Activated naive CD8-positive, alpha-beta T cell treated with anti-CD3 and anti-CD28 coated beads, Interleukin-2, amount 10 ng/mL, durations not matched to agents 7 days and 5 days (primary cell): ENCODE results near the gene TNFRSF25. TPM values are rescaled to one million over a fixed set of nuclear protein-coding genes. Genes with fewer than 3 reads are reported as not detected.
"Not testable (repeated sequence)": the region's sequence is repeated elsewhere in the genome, so short reads cannot be mapped to it uniquely, and the experiment has no call there.

Experiments
- ATAC-seq: fragments of 150-1000 bp; cut with Tn5 transposase; one replicate; pipeline ENCODE4 v1.10.0; 2021; ENCODE audit warnings: low read depth, moderate library complexity
- POLR2A ChIA-PET: fragments of 350-600 bp; sonication (Branson Sonifier 250); formaldehyde crosslinking; loops from one replicate; lab custom pipeline; 2021; ENCODE audit warnings: antibody characterized with exemption; lab: Charles Lee
- DNase-seq: peaks from one replicate; pipeline ENCODE4 v3.0.0; 2021
- H3K27ac Mint-ChIP-seq: one replicate; pipeline ENCODE4 v1.8.0; 2022; ENCODE audit warnings: mild to moderate bottlenecking, mixed read lengths
- H3K27me3 Mint-ChIP-seq: one replicate; pipeline ENCODE4 v1.8.0; 2022; ENCODE audit warnings: mild to moderate bottlenecking, moderate library complexity, mixed read lengths
- H3K36me3 Mint-ChIP-seq: one replicate; pipeline ENCODE4 v1.8.0; 2021; ENCODE audit warnings: mild to moderate bottlenecking, mixed read lengths
- H3K4me1 Mint-ChIP-seq: one replicate; pipeline ENCODE4 v1.8.0; 2021; ENCODE audit warnings: mixed read lengths
- H3K4me3 Mint-ChIP-seq: one replicate; pipeline ENCODE4 v1.8.0; 2022; ENCODE audit warnings: mild to moderate bottlenecking, moderate library complexity, mixed read lengths
- H3K9me3 Mint-ChIP-seq: one replicate; pipeline ENCODE4 v1.8.0; 2021; ENCODE audit warnings: mixed read lengths
- total RNA-seq, 2 experiments: library from RNA; stranded (reverse); gene quantifications; one replicate each; pipeline ENCODE4 v1.2.3, GENCODE V29; 2021

TNFRSF25 gene
- total RNA-seq, 2 experiments from 2014 or later: 137 TPM

DNA sequence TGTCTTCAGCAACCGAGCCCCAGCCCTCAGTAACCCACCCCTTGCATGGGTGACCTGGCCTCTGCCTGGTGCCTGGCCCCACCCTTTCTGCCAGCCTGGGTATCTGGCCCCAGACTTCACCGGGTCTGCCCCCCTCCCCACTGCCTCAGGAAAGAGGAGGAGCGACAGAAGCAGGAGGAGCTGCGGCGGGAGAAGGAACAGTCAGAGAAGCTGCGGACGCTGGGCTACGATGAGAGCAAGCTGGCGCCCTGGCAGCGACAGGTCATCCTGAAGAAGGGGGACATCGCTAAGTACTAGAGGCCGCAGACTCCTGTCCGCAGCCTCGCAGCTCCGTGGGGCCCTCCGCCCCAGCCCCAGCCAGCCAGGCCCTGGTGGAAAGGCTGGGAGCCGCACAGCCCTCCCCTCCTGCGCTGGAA lies 6.1 kb downstream of the TNFRSF25 start:
- Mint-ChIP-seq H3K4me3 (peak overlapping the region; percentile 84), H3K9me3 (no peaks in the 10 kb centered on the region), H3K27ac (peak overlapping the region; percentile 83), H3K4me1 (peaks cover 26% of the 10 kb centered on the region), H3K27me3 (peaks cover 30% of the 10 kb centered on the region), H3K36me3 (peaks cover 12% of the 10 kb centered on the region)
- POLR2A ChIA-PET: interaction anchor here (0.7 to 1.8 kb wide), 6 partner anchors 9 to 152 kb away, joined by 3 to 7 read pairs (median 3); partner anchors contain the start of gene ACOT7
- DNase-seq (no peak), ATAC-seq (peak; percentile 9)

DNA sequence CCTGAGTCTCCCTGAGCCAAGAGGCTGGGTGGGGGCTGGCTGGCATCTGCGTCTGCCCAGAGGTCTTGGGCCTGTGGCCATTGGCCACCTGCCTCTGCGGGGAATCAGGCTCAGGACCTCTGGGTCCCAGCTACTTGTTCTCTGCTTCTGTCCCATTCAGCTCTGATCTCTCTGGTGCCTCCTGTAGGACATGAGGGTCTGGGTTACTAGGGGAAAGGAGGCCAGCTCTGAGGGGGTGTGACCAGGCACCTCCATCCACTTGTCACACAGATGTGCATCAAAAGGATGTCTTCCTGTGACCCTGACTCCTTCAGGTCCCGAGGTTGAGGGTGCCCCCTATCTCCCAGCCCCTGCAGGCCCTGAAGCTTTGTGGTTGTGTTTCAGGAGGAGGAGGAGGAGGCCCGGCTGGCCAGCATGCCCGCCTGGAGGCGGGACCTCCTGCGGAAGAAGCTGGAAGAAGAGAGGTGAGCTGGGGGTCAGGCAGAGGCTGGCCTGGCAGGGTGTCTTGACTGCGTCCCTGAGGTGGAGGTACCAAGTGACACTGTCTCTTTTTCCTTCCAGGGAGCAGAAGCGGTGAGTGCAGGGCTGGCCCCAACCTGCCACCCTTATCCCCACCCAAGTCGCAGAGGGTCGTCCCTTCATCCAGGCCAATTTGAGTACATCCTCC lies 9.0 kb downstream of the TNFRSF25 start:
- Mint-ChIP-seq H3K4me1 (peaks cover 12% of the 10 kb centered on the region), H3K27ac (no peak overlapping the region), H3K4me3 (no peak overlapping the region), H3K27me3 (peaks cover 53% of the 10 kb centered on the region), H3K9me3 (no peaks in the 10 kb centered on the region), H3K36me3 (no peaks in the 10 kb centered on the region)
- POLR2A ChIA-PET: interaction anchor here (0.7 kb wide), 1 partner anchor 15 kb away, joined by 3 read pairs; no protein-coding TSS in a partner anchor
- DNase-seq (no peak), ATAC-seq (no peak)

DNA sequence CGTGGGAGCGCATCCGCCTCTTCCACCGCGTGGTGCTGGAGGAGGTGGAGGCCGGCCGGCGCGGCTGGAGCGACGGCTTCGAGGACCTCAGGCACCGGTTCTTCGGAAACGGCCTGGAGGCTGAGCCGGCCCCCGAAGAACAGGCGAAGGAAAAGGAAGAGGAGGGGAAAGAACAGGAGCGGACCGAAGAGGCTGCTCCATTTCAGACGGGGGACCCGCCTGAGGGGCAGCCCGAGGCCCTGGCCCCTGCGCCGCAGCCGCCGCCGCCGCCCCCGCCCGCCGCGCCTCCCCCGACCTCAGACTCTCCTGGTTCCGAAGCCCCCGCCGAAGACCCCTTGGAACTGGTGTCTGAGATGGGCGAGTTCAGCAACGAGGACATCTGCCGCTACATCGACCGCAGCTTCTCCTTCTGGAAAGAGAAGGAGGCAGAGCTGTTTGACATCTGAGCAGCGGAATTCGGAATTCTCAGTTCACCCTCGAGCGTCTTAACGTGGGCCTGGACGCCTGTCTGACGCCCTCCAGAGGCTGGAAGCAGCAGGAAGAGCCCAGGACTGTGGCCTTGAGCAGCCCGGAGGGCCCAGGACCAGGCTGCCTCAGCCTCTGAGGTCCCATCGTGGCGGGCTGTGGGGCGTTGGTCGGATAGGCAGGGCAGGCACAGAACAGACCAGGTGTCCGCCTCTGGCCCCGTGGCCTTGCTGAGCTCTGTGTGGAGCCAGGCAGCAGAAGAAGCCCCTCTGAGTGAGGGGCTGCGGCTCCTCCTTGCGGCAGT lies 10.0 kb downstream of the TNFRSF25 start:
- Mint-ChIP-seq H3K27me3 (peaks cover 57% of the 10 kb centered on the region), H3K4me1 (peaks cover 12% of the 10 kb centered on the region)
- H3K9me3 Mint-ChIP-seq, ATAC-seq, POLR2A ChIA-PET, H3K36me3 Mint-ChIP-seq, DNase-seq, H3K27ac Mint-ChIP-seq, H3K4me3 Mint-ChIP-seq: not testable (repeated sequence)

GRCh38 chr1:6454856-6455751 lies 10.9 kb downstream of the TNFRSF25 start:
- Mint-ChIP-seq H3K4me1 (peaks cover 4% of the 10 kb centered on the region), H3K27ac (no peak overlapping the region), H3K36me3 (no peaks in the 10 kb centered on the region), H3K4me3 (no peak overlapping the region), H3K27me3 (peaks cover 61% of the 10 kb centered on the region), H3K9me3 (no peaks in the 10 kb centered on the region)
- POLR2A ChIA-PET: interaction anchor here (1.4 kb wide), 1 partner anchor 9 kb away, joined by 3 read pairs; no protein-coding TSS in a partner anchor
- DNase-seq: peak; percentile 60
- peak; percentile 39 for ATAC-seq

DNA sequence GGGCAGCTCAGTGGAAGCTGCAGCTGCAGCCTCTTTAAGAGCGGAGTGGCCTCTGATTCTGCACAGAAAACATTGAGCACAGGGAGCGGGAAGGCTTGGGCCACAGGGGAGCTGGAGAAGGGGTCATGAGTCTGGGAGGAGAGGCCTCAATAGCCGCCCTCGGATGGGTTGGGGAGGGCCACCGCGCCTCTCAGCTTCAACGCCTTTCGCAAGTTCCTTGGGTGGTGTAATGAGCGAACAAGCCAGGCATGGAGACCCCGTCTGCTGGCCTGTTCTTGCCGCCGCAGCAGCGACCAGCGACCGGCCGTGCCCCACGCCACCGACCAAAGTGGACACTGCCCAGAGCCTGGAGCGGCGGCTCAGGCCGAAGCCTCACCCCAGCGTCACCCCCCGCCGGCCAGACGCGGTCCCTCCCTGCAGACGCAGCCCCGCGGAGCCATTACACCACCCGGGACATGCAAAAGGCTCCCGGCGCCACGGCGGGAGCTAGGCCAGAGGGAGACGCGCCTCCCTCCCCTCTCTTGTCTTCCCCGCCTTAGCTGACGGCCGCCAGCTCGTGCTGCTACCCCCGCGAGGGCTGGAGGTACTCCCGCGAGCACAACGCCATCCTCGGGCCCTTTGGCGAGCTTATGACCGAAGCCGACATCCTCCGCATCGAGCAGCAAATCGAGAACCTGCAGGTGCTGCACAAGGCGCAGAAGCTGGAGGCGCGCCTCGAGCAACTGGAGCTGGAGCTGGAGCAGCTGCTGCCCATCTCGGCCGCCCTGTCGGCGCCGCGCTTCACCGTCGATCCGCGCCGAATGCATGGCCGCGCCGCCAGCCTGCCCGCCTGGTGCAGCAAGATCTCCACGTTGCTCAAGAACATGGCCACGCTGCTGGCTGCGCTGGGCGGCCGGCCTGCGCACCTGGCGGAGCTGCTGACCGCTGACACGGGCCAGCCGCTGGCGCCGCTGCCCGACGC lies 11.8 kb downstream of the TNFRSF25 start:
- not testable (repeated sequence) for H3K4me3 Mint-ChIP-seq, H3K27ac Mint-ChIP-seq, H3K9me3 Mint-ChIP-seq, ATAC-seq, DNase-seq, H3K36me3 Mint-ChIP-seq, H3K4me1 Mint-ChIP-seq
- POLR2A ChIA-PET: interaction anchor here (1.4 kb wide), 1 partner anchor 10 kb away, joined by 3 read pairs; no protein-coding TSS in a partner anchor
- peaks cover 66% of the 10 kb centered on the region for H3K27me3 Mint-ChIP-seq

GRCh38 chr1:6450943-6451373 lies 15.0 kb downstream of the TNFRSF25 start:
- no peak for ATAC-seq
- peaks cover 4% of the 10 kb centered on the region for H3K4me1 Mint-ChIP-seq
- H3K27me3 Mint-ChIP-seq: peaks cover 62% of the 10 kb centered on the region
- no peaks in the 10 kb centered on the region for H3K9me3 Mint-ChIP-seq
- no peak overlapping the region for H3K4me3 Mint-ChIP-seq
- POLR2A ChIA-PET: interaction anchor here (2.2 kb wide), 1 partner anchor 9 kb away, joined by 7 read pairs; no protein-coding TSS in a partner anchor
- H3K27ac Mint-ChIP-seq: no peak overlapping the region
- no peaks in the 10 kb centered on the region for H3K36me3 Mint-ChIP-seq
- no peak for DNase-seq

DNA sequence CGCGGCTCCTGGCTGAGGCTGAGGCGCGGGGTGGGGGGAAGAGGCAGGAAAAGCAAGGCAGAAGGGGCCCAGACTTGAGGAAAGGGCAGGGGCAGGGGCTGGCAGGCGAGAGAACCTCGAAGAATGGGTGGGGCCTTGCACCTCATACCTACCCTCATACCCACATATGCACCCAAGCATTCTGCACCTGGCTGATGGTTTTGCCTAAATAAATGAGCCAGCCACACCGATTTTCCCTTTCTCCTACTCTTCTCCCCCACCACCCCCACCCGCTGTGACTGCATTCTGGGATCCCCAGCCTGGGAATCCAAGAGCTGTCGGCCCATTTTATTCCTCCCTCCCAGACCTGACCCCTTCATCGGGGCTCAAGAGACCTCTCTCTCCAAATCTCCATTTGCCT lies 15.5 kb downstream of the TNFRSF25 start:
- not testable (repeated sequence) for H3K36me3 Mint-ChIP-seq, ATAC-seq, H3K4me3 Mint-ChIP-seq, H3K27ac Mint-ChIP-seq, H3K4me1 Mint-ChIP-seq, DNase-seq, H3K9me3 Mint-ChIP-seq
- POLR2A ChIA-PET: interaction anchor here (2.2 kb wide), 1 partner anchor 10 kb away, joined by 7 read pairs; no protein-coding TSS in a partner anchor
- H3K27me3 Mint-ChIP-seq: peaks cover 62% of the 10 kb centered on the region

- peaks cover 4% of the 10 kb centered on the region for H3K4me1 Mint-ChIP-seq
- no peaks in the 10 kb centered on the region for H3K36me3 Mint-ChIP-seq
- ATAC-seq (no peak), DNase-seq (no peak)
- POLR2A ChIA-PET: interaction anchor here (2.0 to 2.2 kb wide), 2 partner anchors 10 to 16 kb away, joined by 5 to 7 read pairs; partner anchors contain the start of gene TNFRSF25
- no peak overlapping the region for H3K27ac Mint-ChIP-seq
- H3K9me3 Mint-ChIP-seq: no peaks in the 10 kb centered on the region
- H3K27me3 Mint-ChIP-seq: peaks cover 63% of the 10 kb centered on the region
- no peak overlapping the region for H3K4me3 Mint-ChIP-seq
Observed at GRCh38 chr1:6450005-6450450, 15.9 kb downstream of the TNFRSF25 start.

GRCh38 chr1:6448749-6449631 lies 17.0 kb downstream of the TNFRSF25 start:
- no peak for ATAC-seq
- H3K4me3 Mint-ChIP-seq: no peak overlapping the region
- POLR2A ChIA-PET: interaction anchor here (2.0 to 2.2 kb wide), 2 partner anchors 11 to 17 kb away, joined by 5 to 7 read pairs; partner anchors contain the start of gene TNFRSF25

GRCh38 chr1:6447818-6448748 lies 17.9 kb downstream of the TNFRSF25 start:
- Mint-ChIP-seq H3K9me3 (no peaks in the 10 kb centered on the region), H3K27ac (no peak overlapping the region), H3K4me3 (no peak overlapping the region), H3K36me3 (no peaks in the 10 kb centered on the region), H3K27me3 (peaks cover 51% of the 10 kb centered on the region), H3K4me1 (peaks cover 7% of the 10 kb centered on the region)
- POLR2A ChIA-PET: interaction anchor here (2.0 kb wide), 1 partner anchor 18 kb away, joined by 5 read pairs; the partner anchor contains the start of gene TNFRSF25
- ATAC-seq (no peak), DNase-seq (no peak)

More at GRCh38 chr1:6448749-6449631, 17.0 kb downstream of the TNFRSF25 start:
- no peak for DNase-seq
- Mint-ChIP-seq H3K9me3 (no peaks in the 10 kb centered on the region), H3K4me1 (peaks cover 7% of the 10 kb centered on the region), H3K27me3 (peaks cover 60% of the 10 kb centered on the region), H3K27ac (peak overlapping the region; percentile 26), H3K36me3 (no peaks in the 10 kb centered on the region)
